Kidney tubule cell (primary cell): ENCODE results near the gene C4A.
"Not testable (repeated sequence)": the region's sequence is repeated elsewhere in the genome, so short reads cannot be mapped to it uniquely, and the experiment has no call there.

ENCODE experiments used
- DNase-seq: peaks from one replicate; pipeline ENCODE4 v3.0.0-alpha.2; 2018; ENCODE audit warnings: low spot score

Gene C4A

GRCh38 chr6:31980998-31981397, 859 bp upstream of the C4A start:
- not testable (repeated sequence) for DNase-seq

DNA sequence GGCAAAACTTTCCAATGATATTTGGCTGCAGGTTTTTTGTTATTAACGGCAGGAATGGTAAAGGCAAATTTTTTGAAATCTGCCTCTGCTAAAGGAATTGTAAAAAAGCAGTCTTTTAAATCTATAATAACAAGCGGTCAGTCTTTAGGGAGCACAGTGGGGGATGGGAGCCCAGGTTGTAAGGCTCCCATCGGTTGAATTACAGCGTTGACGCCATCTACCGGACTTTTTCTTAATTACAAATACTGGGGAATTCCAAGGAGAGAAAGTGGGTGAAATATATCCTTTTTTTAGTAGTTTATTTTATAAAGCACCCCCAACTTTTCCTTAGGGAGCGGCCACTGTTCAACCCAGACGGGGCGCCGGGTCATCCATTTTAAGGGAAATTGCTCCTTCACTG, 7.5 kb downstream of the C4A start:
- DNase-seq = not testable (repeated sequence)

DNA sequence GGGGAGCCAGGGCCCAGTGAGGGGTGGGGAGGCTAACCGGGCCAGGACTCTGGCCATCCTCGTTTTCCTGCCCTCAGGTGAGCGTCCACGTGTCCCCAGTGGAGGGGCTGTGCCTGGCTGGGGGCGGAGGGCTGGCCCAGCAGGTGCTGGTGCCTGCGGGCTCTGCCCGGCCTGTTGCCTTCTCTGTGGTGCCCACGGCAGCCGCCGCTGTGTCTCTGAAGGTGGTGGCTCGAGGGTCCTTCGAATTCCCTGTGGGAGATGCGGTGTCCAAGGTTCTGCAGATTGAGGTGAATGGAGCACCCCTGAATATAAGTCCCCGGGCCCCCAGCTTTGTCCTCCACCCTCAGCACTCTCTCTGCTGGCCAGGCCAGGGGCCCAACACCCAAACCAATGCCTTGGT, 12.6 kb downstream of the C4A start:
- DNase-seq = not testable (repeated sequence)

DNA sequence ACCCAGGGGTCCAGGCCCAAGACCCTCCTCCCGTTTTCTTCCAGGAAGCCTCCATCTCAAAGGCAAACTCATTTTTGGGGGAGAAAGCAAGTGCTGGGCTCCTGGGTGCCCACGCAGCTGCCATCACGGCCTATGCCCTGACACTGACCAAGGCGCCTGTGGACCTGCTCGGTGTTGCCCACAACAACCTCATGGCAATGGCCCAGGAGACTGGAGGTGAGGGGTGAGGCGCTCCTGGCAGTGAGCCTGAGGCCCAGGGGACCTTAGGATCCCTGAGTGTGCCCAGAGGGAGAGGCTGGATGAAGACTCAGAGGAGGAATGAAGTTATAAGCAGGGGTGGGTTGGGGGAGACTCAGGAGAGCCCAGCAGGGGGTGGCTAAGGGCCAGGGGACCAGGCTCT, 14.5 kb downstream of the C4A start:
- DNase-seq = not testable (repeated sequence)

- DNase-seq = not testable (repeated sequence)
These were observed 20.9 kb downstream of the C4A start for GRCh38 chr6:32002546-32003268.

DNA sequence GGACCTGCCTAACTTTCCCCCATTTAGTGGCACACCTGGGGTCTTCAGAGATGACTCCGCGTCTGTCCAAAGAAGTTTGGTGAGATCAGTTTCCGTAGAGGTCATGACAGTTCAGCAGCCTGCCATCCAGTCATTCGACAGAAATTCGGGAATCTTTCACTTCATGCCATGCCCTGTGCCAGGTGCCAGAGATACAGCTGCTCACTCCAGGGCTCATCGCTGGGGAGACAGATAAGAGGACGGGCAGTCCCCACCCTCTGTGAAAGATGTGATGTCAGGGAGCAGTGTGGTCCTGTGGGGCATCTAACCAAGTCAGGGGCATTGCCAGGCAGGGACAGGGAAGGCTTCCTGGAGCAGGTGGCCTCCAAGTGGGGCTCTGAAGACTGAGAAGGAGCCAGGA, 21.4 kb downstream of the C4A start:
- not testable (repeated sequence) for DNase-seq

- DNase-seq = not testable (repeated sequence)
These were observed 22.5 kb downstream of the C4A start for GRCh38 chr6:32004393-32004792.

GRCh38 chr6:32004864-32005537, 23.1 kb downstream of the C4A start:
- DNase-seq = not testable (repeated sequence)

DNA sequence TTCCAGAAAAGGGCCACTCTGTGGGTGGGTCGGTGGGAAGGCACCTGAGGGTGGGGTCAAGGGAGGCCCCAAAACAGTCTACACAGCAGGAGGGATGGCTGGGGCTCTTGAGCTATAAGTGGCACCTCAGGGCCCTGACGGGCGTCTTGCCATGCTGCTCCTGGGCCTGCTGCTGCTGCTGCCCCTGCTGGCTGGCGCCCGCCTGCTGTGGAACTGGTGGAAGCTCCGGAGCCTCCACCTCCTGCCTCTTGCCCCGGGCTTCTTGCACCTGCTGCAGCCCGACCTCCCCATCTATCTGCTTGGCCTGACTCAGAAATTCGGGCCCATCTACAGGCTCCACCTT, 23.7 kb downstream of the C4A start:
- not testable (repeated sequence) for DNase-seq

- not testable (repeated sequence) for DNase-seq
These were observed 24.2 kb downstream of the C4A start for GRCh38 chr6:32005991-32006529.

DNA sequence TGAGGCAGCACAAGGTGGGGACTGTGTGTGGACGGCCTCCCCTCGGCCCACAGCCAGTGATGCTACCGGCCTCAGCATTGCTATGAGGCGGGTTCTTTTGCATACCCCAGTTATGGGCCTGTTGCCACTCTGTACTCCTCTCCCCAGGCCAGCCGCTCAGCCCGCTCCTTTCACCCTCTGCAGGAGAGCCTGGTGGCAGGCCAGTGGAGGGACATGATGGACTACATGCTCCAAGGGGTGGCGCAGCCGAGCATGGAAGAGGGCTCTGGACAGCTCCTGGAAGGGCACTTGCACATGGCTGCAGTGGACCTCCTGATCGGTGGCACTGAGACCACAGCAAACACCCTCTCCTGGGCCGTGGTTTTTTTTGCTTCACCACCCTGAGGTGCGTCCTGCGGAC, 25.2 kb downstream of the C4A start:
- DNase-seq = not testable (repeated sequence)

GRCh38 chr6:32008037-32008436, 26.2 kb downstream of the C4A start:
- not testable (repeated sequence) for DNase-seq

DNA sequence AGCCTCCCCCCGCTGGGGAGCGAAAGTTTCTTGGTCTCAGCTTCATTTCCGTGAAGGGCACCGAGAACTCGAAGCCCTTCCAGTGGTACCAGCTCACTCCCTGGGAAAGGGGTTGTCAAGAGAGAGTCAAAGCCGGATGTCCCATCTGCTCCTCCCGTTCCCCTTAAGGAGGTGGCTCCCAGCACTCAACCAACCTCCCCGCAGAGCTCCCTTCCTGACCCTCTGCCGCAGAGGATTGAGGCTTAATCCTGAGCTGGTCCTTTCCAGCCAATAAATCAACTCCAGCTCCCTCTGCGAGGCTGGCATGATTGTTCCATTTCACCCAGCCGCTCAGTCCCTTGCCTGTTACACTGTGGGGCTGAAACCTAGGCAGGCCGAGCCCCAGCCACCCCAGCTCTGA, 26.8 kb downstream of the C4A start:
- not testable (repeated sequence) for DNase-seq

DNA sequence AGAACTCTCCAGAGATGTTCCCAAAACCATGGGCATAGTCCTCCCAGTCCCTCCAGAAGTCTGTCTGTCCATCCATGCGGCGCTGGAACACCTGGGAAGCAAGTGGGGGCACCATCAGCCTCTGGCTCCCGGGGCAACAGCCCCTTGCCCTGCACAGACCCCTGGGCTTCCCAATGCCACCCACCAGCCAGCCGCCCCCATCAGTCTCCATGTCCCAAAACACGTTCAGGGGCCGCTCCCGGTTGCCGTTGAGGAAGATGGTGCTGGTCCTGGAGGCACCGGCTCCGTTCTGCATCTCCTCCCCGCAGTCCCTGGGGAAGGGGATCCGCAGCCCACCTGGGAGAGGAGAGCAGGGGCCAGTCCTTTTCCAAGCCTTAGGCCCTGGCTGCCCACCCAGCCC, 27.7 kb downstream of the C4A start:
- not testable (repeated sequence) for DNase-seq

GRCh38 chr6:32010856-32011530, 29.1 kb downstream of the C4A start:
- not testable (repeated sequence) for DNase-seq

GRCh38 chr6:32012941-32013617, 31.2 kb downstream of the C4A start:
- DNase-seq = not testable (repeated sequence)

- DNase-seq = not testable (repeated sequence)
These were observed 31.9 kb downstream of the C4A start for GRCh38 chr6:32013738-32014137.

DNA sequence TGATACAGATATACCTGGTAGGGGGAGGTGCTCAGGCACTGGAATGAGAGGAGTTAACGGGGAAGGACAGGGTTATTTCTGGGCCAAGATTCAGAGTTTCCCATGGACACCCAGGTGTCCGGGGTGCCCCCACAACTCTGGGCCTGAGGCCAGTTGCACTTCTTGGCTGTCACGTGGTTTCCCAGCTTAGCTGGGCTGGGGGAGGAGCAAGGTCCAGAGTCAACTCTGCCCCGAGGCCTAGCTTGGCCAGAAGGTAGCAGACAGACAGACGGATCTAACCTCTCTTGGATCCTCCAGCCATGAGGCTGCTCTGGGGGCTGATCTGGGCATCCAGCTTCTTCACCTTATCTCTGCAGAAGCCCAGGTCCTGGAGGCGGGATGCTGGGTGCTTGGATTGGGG, 32.7 kb downstream of the C4A start, which contains the start of gene C4B:
TSS of gene C4B (plus strand) at position 249 of the 400 bp plus-strand sequence. CDS start at position 300, 51 bp downstream.
- DNase-seq = not testable (repeated sequence)

- not testable (repeated sequence) for DNase-seq
These were observed 40.2 kb downstream of the C4A start for GRCh38 chr6:32022100-32022499.

DNA sequence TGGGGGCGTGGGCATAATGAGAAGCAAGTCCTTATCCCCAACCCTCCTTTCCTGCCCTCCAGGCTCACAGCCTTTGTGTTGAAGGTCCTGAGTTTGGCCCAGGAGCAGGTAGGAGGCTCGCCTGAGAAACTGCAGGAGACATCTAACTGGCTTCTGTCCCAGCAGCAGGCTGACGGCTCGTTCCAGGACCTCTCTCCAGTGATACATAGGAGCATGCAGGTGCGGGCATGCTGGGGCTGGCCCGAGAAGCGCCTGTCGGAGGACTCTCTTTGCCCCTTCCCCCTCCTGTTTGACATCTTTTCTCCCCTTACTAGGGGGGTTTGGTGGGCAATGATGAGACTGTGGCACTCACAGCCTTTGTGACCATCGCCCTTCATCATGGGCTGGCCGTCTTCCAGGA, 46.8 kb downstream of the C4A start:
- DNase-seq = not testable (repeated sequence)

DNA sequence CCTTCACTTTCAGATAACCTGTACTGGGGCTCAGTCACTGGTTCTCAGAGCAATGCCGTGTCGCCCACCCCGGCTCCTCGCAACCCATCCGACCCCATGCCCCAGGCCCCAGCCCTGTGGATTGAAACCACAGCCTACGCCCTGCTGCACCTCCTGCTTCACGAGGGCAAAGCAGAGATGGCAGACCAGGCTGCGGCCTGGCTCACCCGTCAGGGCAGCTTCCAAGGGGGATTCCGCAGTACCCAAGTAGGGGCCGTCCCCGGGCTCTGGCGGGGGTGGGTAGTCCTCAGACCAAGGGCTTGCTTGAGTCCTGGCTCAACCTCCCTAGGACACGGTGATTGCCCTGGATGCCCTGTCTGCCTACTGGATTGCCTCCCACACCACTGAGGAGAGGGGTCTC, 47.7 kb downstream of the C4A start:
- not testable (repeated sequence) for DNase-seq
